Right lobe of liver (tissue), 6 donors: ENCODE results near the gene LPIN1. TPM values are rescaled to one million over a fixed set of nuclear protein-coding genes. Genes with fewer than 3 reads are reported as not detected.

ENCODE experiments used
- ATAC-seq, 4 donors: fragments of 200-7000 bp; cut with Tn5 transposase; one replicate each; pipeline ENCODE4 v1.9.1; 2020; ENCODE audit warnings: mild to moderate bottlenecking in 4 of 4, moderate library complexity in 4 of 4
- DNase-seq, 3 donors: peaks; one replicate each; pipeline ENCODE4 v3.0.0-alpha.2; 2020
- H3K27ac ChIP-seq, 3 donors: fragments of 200-600 bp; one replicate each; pipeline ENCODE4 v1.8.0; 2022
- H3K27me3 ChIP-seq, 2 donors: fragments of 200-600 bp; one replicate each; pipeline ENCODE4 v1.8.0; 2022
- H3K36me3 ChIP-seq, 4 donors: fragments of 200-600 bp; sonication (generic) in 1 of 4; one replicate each; pipeline versions ENCODE4 v1.5.1 to v1.8.0; 2017 to 2022; ENCODE audit warnings: control low read depth in 1 of 4
- H3K4me1 ChIP-seq, 4 donors: fragments of 200-600 bp; sonication (generic) in 1 of 4; one replicate each; pipeline versions ENCODE4 v1.5.1 to v1.8.0; 2017 to 2022; ENCODE audit warnings: control low read depth in 1 of 4
- H3K4me3 ChIP-seq, 3 donors: fragments of 200-600 bp; one replicate each; pipeline ENCODE4 v1.8.0; 2022
- H3K9me3 ChIP-seq, 4 donors: fragments of 200-600 bp; sonication (generic) in 1 of 4; one replicate each; pipeline versions ENCODE4 v1.5.1 to v1.8.0; 2017 to 2022; ENCODE audit warnings: control low read depth in 1 of 4
- CTCF ChIP-seq, 4 donors: fragments of 200-600 bp in 3 of 4; fragments of 450-650 bp in 1 of 4; IDR thresholded peaks; one replicate each; pipeline versions ENCODE4 v1.5.1 to v1.8.0; 2016 to 2022; ENCODE audit warnings: antibody characterized with exemption in 4 of 4, mild to moderate bottlenecking in 2 of 4
- POLR2A ChIP-seq: fragments of 450-650 bp; IDR thresholded peaks from one replicate; pipeline ENCODE4 v1.6.1; 2017; ENCODE audit warnings: antibody characterized with exemption, mild to moderate bottlenecking
- WGBS: methylation state at CpG from one replicate; pipeline ENCODE4 v1.1.6; 2018; ENCODE audit warnings: low coverage, low lambda C conversion rate; ENCODE audit not compliant: insufficient coverage; ENCODE audit errors: missing lambda C conversion rate; 5-methylcytosine and 5-hydroxymethylcytosine counted together
- intact Hi-C, 2 donors: fragments of 100-400 bp; cut with DNase I; formaldehyde crosslinking; loops; one replicate each; pipeline versions ENCODE4 v1.11.2 to v1.14.1; 2022
- total RNA-seq, 6 experiments: library from RNA; depleted of rRNA in 2 of 6; stranded (reverse); fragments of >200 nt in 2 of 6; fragmentation: NEBNext Ultra II Directional in 3 of 6; extraction: Animal tissue kit (Norgen Biotek cat#: 25700) in 3 of 6; gene quantifications; one replicate each; pipeline versions ENCODE4 v1.1.0 to v1.2.4, GENCODE V29; 2016 to 2023
- donor health status: DM: no; HTN: yes; CAD: no.
- donor health status: DM: no; HTN: no; CAD: no.
- donor health status: DM: no; HTN: no; CAD: no.
- donor health status: DM: no; HTN: yes; CAD: no.
- donor health status: DM: no; HTN: yes; CAD: no.

Gene LPIN1
- total RNA-seq, 6 experiments from 2014 or later: 17.3 to 58.7 (median 29.1) TPM

- intact Hi-C loops: loop anchor here (5.0 kb wide), 1 partner anchor 99 kb away; no protein-coding TSS in a partner anchor
- ATAC-seq: no peak
- 95% methylated on average over 13 of the region's 13 CpGs for WGBS
- no peaks in the 10 kb centered on the region for H3K27me3 ChIP-seq
- no peak overlapping the region for H3K4me3 ChIP-seq
- TF ChIP-seq CTCF (IDR thresholded peaks at IDR 0.05) (no peak), POLR2A (no peak)
- no peaks in the 10 kb centered on the region for H3K4me1 ChIP-seq
- H3K9me3 ChIP-seq: no peaks in the 10 kb centered on the region
- DNase-seq: no peak
- no peak overlapping the region for H3K27ac ChIP-seq
- H3K36me3 ChIP-seq: peaks cover 0 to 92% (median 41%) of the 10 kb centered on the region in 4 donors
These were observed 40.2 kb downstream of the LPIN1 start for GRCh38 chr2:11786592-11786991.

GRCh38 chr2:11787991-11788390 lies 41.6 kb downstream of the LPIN1 start:
- no peak overlapping the region for H3K4me3 ChIP-seq
- no peak overlapping the region for H3K27ac ChIP-seq
- H3K9me3 ChIP-seq: no peaks in the 10 kb centered on the region
- H3K27me3 ChIP-seq: no peaks in the 10 kb centered on the region
- H3K4me1 ChIP-seq: no peaks in the 10 kb centered on the region
- intact Hi-C loops: loop anchor here (5.0 kb wide), 1 partner anchor 101 kb away; no protein-coding TSS in a partner anchor
- no peak for ATAC-seq
- H3K36me3 ChIP-seq: peaks cover 3 to 92% (median 47%) of the 10 kb centered on the region in 4 donors
- TF ChIP-seq POLR2A: no peak
- no peak for DNase-seq
- 90% methylated on average over 7 of the region's 9 CpGs for WGBS

- ATAC-seq: peak in 1 of 4 donors; percentile 9
- Histone ChIP-seq H3K4me3 (no peak overlapping the region), H3K27ac (no peak overlapping the region), H3K27me3 (no peaks in the 10 kb centered on the region), H3K36me3 (peaks cover 5 to 92% (median 47%) of the 10 kb centered on the region in 4 donors), H3K4me1 (no peaks in the 10 kb centered on the region), H3K9me3 (no peaks in the 10 kb centered on the region)
- WGBS: 83% methylated on average over 2 of the region's 7 CpGs
- TF ChIP-seq CTCF (IDR thresholded peaks at IDR 0.05) (no peak), POLR2A (no peak)
- intact Hi-C loops: loop anchor here (5.0 kb wide), 1 partner anchor 101 kb away; no protein-coding TSS in a partner anchor
- no peak for DNase-seq
These were observed 42.2 kb downstream of the LPIN1 start for GRCh38 chr2:11788461-11789124.

GRCh38 chr2:11789243-11789642 lies 42.8 kb downstream of the LPIN1 start:
- WGBS: 94% methylated on average over 5 of the region's 13 CpGs
- DNase-seq: no peak
- H3K4me1 ChIP-seq: no peaks in the 10 kb centered on the region
- intact Hi-C loops: loop anchor here (5.0 kb wide), 1 partner anchor 102 kb away; no protein-coding TSS in a partner anchor
- peaks cover 2 to 92% (median 46%) of the 10 kb centered on the region in 4 donors for H3K36me3 ChIP-seq
- no peaks in the 10 kb centered on the region for H3K9me3 ChIP-seq
- H3K4me3 ChIP-seq: no peak overlapping the region
- no peak for ATAC-seq
- H3K27me3 ChIP-seq: no peaks in the 10 kb centered on the region
- no peak for TF ChIP-seq CTCF (IDR thresholded peaks at IDR 0.05)
- no peak overlapping the region for H3K27ac ChIP-seq

- intact Hi-C loops: no loop called here
- ATAC-seq (no peak), DNase-seq (no peak)
- Histone ChIP-seq H3K36me3 (peaks cover 4 to 92% (median 45%) of the 10 kb centered on the region in 4 donors), H3K4me1 (no peaks in the 10 kb centered on the region), H3K9me3 (no peaks in the 10 kb centered on the region), H3K4me3 (no peak overlapping the region), H3K27ac (no peak overlapping the region), H3K27me3 (no peaks in the 10 kb centered on the region)
- 90% methylated on average over 7 of the region's 7 CpGs for WGBS
- TF ChIP-seq POLR2A (no peak), CTCF (IDR thresholded peaks at IDR 0.05) (no peak)
These were observed 43.8 kb downstream of the LPIN1 start for GRCh38 chr2:11790228-11790627.
